Amniotic stem cell (primary cell): ENCODE data around the gene SLC6A11.

Source experiments
- DNase-seq: peaks from one replicate; lab custom pipeline; 2025; lab: John Stamatoyannopoulos, UW

SLC6A11 gene

DNA sequence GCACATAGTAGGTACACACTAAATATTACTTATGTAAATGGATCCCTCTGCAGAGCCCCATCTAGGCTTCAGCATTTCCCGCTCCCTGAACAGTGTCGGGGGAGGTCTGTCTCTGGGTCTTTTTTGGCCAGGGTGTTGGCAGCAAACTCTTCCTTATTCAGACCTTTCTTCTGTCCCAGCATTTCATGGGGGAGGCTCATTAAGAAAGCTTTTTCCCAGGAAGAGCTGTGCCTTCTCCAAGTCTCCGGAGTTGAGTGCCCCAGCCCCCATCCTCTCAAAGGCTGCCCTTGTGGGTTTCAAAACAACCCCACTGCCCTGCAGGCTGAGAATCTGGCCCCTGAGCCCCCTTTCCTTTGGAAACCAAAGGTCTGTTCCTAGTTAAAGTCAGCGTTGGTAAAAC lies 25.1 kb downstream of the SLC6A11 start:
- no peak for DNase-seq

GRCh38 chr3:10843378-10843777 lies 27.4 kb downstream of the SLC6A11 start:
- DNase-seq, result no peak

- DNase-seq, result no peak
These were observed 29.2 kb downstream of the SLC6A11 start for GRCh38 chr3:10845001-10845761.

DNA sequence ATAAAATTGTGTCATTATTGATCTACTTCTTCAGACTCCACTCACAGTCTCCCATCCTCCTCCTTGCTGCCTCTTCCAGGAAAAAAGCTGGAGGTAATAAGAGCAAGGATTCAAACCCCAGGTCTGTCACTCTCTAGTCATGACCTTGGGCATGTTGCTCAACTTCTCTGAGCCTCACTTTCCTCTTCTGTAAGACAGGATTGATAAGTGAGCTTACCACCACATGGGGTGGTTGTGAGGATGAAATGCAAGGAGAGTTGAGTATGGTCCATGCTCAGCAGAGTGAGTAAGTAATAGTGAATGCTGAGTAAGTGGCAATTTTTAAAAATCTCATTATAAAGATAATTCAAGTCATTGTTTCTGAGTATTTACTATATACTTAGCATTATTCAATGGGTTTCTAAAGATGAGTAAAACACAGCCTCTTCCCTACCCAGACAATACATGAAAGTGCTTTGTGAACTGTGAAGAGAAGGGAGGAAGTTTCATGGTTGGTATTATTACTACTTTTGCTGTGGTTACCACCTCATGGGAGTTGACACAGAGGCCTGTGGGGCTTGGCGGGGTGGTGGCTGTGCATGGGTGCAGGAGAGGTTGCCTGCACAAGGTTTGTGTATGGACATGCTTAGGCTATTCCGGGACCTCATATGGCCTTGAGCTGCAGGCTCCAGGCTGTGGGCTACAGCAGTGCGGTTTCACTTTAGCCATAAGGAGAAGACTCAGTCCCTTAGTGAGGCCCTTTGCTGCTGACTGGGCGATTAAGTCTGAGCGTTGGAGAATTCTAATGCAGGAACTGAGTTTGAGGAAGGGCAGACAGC lies 30.0 kb downstream of the SLC6A11 start:
- no peak for DNase-seq

- no peak for DNase-seq
These were observed 30.6 kb downstream of the SLC6A11 start for GRCh38 chr3:10846657-10846975.

DNA sequence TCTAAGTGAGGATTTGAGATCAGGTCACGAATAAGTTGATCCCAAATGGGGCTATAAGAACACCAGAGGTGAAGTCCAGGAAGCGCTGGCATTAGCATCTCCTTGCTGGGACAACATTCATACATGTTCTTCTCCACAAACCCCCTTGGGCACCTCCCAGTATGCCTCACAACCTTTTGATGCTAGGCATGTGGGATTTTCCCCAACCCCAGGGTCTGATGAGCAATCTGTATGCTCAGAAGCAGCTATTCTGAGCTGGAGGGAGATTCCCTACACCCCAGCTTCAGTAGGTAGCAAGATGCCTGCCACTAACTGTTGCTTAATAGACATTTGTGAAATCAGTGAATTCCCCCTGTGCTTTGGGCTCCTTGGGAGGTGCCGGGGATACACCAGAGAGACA lies 32.2 kb downstream of the SLC6A11 start:
- DNase-seq, result no peak

- DNase-seq, result no peak
These were observed 36.2 kb downstream of the SLC6A11 start for GRCh38 chr3:10852066-10852808.

DNA sequence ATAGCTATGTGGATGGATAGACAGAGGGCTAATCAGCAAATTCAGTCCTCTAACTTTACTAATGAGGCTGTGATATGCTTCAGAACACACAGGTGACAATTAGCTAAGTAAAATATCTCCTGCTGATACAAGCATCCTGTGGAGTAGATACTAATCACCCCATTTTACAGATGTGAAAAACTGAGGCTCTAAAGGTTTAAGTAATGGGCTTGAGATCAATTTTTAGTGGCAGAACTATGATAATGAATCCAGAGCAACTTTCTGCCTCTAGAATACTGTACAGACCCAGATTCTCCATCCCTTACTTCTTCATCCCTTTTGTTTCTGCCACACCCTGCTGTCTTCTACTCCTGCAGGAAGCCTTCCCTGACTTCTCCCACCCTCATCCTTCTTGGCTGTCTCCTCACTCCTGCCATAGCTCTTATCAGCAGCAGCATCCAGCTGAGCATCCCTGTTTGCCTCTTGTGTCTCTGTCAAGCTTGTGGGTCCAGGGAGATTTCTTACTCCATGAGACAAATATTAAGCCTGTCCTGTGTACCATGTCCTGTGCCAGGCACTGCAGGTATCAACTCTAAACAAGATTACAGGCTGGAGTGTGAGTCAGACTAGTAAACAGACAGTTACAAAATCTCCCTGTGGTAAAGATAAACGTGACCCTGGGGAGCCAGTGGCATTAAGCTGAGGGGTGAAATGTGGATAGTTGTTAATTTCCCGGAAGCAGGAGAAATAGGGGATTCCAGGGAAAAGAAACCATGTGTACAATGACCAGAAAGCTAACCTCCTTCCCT lies 39.2 kb downstream of the SLC6A11 start:
- DNase-seq, result no peak

DNA sequence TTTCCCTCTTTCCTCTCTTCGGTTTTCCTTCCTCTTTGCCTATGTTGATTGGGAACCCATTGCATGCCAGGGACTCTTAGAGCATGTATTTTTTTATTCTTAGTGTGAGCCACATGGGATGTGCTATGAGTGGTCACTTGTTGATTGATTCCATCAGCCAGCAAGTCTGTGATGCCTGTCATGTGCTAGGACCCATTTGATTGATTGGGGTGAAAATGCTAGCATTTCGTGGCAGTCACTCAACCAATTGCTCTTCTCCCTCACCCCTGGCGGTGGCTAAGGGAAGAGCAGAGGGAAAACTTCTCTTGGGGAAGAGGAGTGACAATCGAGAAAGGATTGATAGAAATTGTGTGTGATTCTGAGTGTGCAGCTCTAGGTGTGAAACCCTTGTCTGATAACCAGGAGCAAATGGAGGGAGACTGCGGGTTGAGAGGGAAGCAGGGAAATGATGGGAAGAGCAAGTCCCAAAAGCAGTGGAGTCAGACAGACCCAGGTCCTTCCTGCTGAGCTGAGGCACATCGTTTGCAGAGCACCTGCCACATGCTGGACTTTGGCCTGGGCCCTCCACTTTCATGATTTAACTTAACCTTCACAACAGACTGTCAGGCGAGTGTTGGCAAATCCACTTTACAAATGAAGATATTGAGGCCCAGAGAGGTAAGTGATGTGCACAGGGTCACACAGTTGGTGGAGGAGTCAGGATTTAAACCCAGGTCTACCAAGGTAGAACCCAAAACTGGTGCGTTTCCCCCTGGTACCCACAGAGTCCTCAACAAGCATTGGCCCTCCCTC lies 40.0 kb downstream of the SLC6A11 start:
- DNase-seq, result no peak

DNA sequence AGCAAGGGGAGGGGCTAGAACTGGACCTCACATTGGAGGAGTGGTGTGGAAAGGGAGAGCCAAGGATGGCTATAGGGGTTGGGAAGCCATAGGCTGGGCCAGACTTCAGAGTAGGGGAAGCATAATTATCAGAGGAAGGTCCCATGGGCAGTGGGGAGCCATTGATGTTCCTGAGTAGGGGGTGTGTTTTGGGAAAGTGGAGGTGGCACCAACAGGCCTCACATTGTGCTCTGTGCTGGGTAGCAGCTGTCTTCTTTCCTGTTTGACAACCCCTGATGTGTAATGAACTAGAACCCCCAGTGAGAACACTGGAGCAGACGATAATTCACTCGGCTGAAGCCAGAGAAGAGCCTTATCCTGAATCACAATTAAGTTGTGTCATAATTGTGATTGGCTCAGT lies 41.2 kb downstream of the SLC6A11 start:
- DNase-seq, result no peak

GRCh38 chr3:10858091-10858490 lies 42.1 kb downstream of the SLC6A11 start:
- DNase-seq, result no peak

GRCh38 chr3:10867384-10867783 lies 51.4 kb downstream of the SLC6A11 start:
- DNase-seq, result no peak

DNA sequence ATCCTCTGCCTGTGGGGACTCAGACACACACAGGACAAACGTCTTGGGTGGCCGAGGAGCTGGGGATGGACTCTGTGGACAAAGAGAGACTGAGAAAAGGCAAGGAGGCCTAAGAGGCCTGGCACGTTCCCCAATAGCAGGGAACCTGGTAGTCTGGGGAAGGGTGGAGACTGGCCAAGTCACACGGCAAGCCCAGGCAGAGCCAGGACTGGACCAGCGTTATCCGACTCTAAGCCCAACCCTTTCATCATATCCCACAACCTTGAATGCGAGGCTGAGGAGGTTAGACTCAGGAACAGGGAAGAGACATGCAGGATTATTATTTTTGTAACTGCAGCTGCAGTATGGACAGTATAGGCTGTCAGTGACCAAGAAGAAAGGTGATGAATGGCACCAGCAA lies 53.4 kb downstream of the SLC6A11 start:
- no peak for DNase-seq

DNA sequence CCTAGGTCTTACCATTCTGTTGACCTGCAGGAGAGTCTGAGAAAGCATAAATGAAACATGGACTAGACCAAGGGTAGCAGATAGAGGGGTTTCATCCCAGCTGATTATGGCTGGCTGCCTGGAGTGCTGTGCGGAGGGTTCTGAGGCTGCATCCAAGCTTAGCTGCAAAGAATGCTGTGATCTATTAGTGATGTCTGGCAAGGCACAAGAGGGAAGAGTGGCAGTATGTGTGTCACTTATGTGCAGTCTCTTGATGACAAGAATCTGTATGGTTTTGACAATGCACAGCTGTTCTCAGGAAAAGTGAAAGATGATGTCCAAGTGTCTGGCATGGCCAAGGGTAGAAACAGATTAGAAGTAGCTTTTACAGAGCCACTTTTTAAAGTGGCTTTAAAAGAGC lies 54.3 kb downstream of the SLC6A11 start:
- no peak for DNase-seq

- no peak for DNase-seq
These were observed 57.4 kb downstream of the SLC6A11 start for GRCh38 chr3:10873415-10873814.

DNA sequence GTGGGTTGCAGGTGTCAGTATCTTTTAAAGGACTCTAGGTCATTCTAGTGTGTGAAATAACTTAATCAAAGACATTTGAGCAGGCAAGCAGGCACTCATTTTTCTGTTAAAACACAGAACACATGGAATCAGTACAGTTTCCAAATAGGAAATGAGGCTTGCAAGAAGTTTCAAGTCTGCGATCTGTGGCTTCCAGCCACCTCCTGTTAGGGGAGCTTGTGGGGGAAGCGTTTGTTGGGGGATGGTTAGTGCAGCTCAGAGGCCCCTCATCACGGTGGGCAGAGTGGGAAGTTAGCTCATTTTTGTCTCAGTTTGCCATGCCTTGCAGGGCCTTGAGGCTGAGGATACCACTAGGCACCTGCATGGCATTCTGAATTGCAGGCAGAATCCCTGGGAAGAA lies 59.9 kb downstream of the SLC6A11 start:
- no peak for DNase-seq

- no peak for DNase-seq
These were observed 60.6 kb downstream of the SLC6A11 start for GRCh38 chr3:10876661-10877060.

DNA sequence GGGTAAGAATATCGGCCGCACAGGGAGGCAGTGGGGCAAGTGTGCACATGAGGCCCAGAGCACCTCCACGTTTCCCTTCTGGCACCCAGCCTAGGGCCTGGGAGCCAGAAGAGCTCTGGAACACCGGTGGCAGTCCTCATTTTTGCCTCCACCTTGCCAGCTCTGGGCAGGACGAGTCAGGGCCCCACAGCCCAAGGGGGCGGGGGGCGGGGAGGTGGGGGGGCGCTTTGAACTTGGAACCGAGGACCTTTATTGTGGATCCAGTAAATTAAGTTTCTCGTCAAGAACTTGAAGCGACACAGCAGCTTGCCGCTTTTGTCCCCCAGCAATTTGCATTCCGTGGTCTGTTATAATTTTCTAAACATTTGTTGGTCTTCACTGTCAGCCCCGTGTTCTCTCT lies 66.8 kb downstream of the SLC6A11 start:
- no peak for DNase-seq

- DNase-seq, result no peak
These were observed 67.6 kb downstream of the SLC6A11 start for GRCh38 chr3:10883478-10884234.

DNA sequence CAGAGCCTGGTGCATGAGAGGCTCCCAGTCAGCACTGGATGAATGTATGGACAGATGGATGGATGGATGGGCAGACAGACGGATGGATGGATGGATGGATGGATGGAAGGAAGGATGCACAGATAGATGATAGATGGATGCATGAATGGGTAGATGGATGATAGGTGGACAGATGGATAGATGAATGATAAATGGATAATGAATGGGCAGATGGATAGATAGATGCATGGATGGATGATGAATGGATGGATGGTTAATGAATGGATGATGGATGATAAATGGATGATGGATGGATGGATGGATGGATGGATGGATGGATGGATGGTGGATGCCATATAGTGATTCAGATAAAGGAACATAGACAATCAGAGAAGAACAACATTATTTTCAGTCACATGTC lies 71.0 kb downstream of the SLC6A11 start:
- no peak for DNase-seq
